Activated CD8-positive, alpha-beta T cell treated with anti-CD3 and anti-CD28 coated beads, Interleukin-2, amount 10 ng/mL, durations not matched to agents 7 days and 5 days (primary cell): ENCODE results near the gene OAS3. TPM values are rescaled to one million over a fixed set of nuclear protein-coding genes. Genes with fewer than 3 reads are reported as not detected.

Experiments used
- ATAC-seq: fragments of 150-1000 bp; cut with Tn5 transposase; one replicate; pipeline ENCODE4 v1.10.0; 2021; ENCODE audit warnings: moderate library complexity
- CTCF ChIA-PET: fragments of 350-600 bp; sonication (Branson Sonifier 250); formaldehyde crosslinking; loops from one replicate; lab custom pipeline; 2021; ENCODE audit warnings: antibody characterized with exemption; lab: Charles Lee
- POLR2A ChIA-PET: fragments of 350-600 bp; sonication (Branson Sonifier 250); formaldehyde crosslinking; loops from one replicate; lab custom pipeline; 2021; ENCODE audit warnings: antibody characterized with exemption; lab: Charles Lee
- DNase-seq: peaks from one replicate; pipeline ENCODE4 v3.0.0-alpha.2; 2020
- H3K27ac Mint-ChIP-seq: one replicate; pipeline ENCODE4 v1.8.0; 2021; ENCODE audit warnings: mild to moderate bottlenecking, mixed read lengths
- H3K27me3 Mint-ChIP-seq: one replicate; pipeline ENCODE4 v1.8.0; 2021; ENCODE audit warnings: low read depth, mixed read lengths
- H3K36me3 Mint-ChIP-seq: one replicate; pipeline ENCODE4 v1.8.0; 2021; ENCODE audit warnings: low read depth, mixed read lengths
- H3K4me1 Mint-ChIP-seq: one replicate; pipeline ENCODE4 v1.8.0; 2021; ENCODE audit warnings: low read depth, mixed read lengths
- H3K4me3 Mint-ChIP-seq: one replicate; pipeline ENCODE4 v1.8.0; 2021; ENCODE audit warnings: mild to moderate bottlenecking, mixed read lengths
- H3K9me3 Mint-ChIP-seq: one replicate; pipeline ENCODE4 v1.8.0; 2022; ENCODE audit warnings: mixed read lengths; ENCODE audit not compliant: insufficient read depth
- total RNA-seq, 2 experiments: library from RNA; stranded (reverse); gene quantifications; one replicate each; pipeline ENCODE4 v1.2.3, GENCODE V29; 2021

OAS3 gene
- total RNA-seq = 100 to 1,000 TPM; 199 to 202 TPM

GRCh38 chr12:112937741-112938719 lies at the start of gene OAS3:
OAS3 (plus strand) TSS chr12:112938474; CDS start chr12:112938531, 57 bp downstream.
- Mint-ChIP-seq H3K4me3 (peak within 1 kb of the TSS; percentile 98), H3K36me3 (peaks cover 43% of the 10 kb centered on the region), H3K27ac (peak within 1 kb of the TSS; percentile 95), H3K27me3 (no peaks in the 10 kb centered on the region), H3K9me3 (no peaks in the 10 kb centered on the region), H3K4me1 (peaks cover 40% of the 10 kb centered on the region)
- peak; percentile 80 for DNase-seq
- ChIA-PET CTCF (interaction anchor here (0.9 to 2.0 kb wide), 7 partner anchors 10 to 43 kb away, joined by 3 to 15 read pairs (median 6); partner anchors contain the start of genes OAS1 and OAS2), POLR2A (interaction anchor here (0.6 to 6.8 kb wide), 8 partner anchors 10 to 55 kb away, joined by 3 to 86 read pairs (median 4); partner anchors contain the start of genes OAS1 and OAS2)
- ATAC-seq = peak; percentile 87

GRCh38 chr12:112891093-112892024 lies 46.9 kb upstream of the OAS3 start:
- Mint-ChIP-seq H3K9me3 (no peaks in the 10 kb centered on the region), H3K36me3 (no peaks in the 10 kb centered on the region), H3K4me1 (no peaks in the 10 kb centered on the region), H3K27me3 (peaks cover 8% of the 10 kb centered on the region), H3K27ac (no peak overlapping the region), H3K4me3 (no peak overlapping the region)
- ATAC-seq (no peak), DNase-seq (no peak)
- CTCF ChIA-PET = interaction anchor here (0.5 to 1.2 kb wide), 2 partner anchors 9 to 11 kb away, joined by 3 to 4 read pairs; no protein-coding TSS in a partner anchor
- POLR2A ChIA-PET = interaction anchor here (1.2 kb wide), 1 partner anchor 15 kb away, joined by 3 read pairs; the partner anchor contains the start of gene OAS1

- Mint-ChIP-seq H3K4me1 (no peaks in the 10 kb centered on the region), H3K4me3 (no peak overlapping the region), H3K27ac (no peak overlapping the region), H3K36me3 (no peaks in the 10 kb centered on the region), H3K27me3 (peaks cover 16% of the 10 kb centered on the region), H3K9me3 (no peaks in the 10 kb centered on the region)
- POLR2A ChIA-PET = no interaction called here
- DNase-seq (no peak), ATAC-seq (no peak)
- CTCF ChIA-PET = no interaction called here
Observed at GRCh38 chr12:112892856-112893255, 45.4 kb upstream of the OAS3 start.

- Mint-ChIP-seq H3K36me3 (no peaks in the 10 kb centered on the region), H3K4me1 (no peaks in the 10 kb centered on the region), H3K9me3 (no peaks in the 10 kb centered on the region), H3K4me3 (no peak overlapping the region), H3K27me3 (peaks cover 23% of the 10 kb centered on the region), H3K27ac (no peak overlapping the region)
- DNase-seq (no peak), ATAC-seq (no peak)
- POLR2A ChIA-PET = no interaction called here
- CTCF ChIA-PET = interaction anchor here (1.6 to 1.7 kb wide), 2 partner anchors 44 to 99 kb away, joined by 3 to 6 read pairs; partner anchors contain the start of gene OAS3
Observed at GRCh38 chr12:112894128-112894527, 44.1 kb upstream of the OAS3 start.

- Mint-ChIP-seq H3K4me1 (peaks cover 23% of the 10 kb centered on the region), H3K4me3 (no peak overlapping the region), H3K27ac (no peak overlapping the region), H3K36me3 (no peaks in the 10 kb centered on the region), H3K9me3 (no peaks in the 10 kb centered on the region), H3K27me3 (peaks cover 17% of the 10 kb centered on the region)
- no peak for ATAC-seq
- ChIA-PET POLR2A (interaction anchor here (1.2 kb wide), 2 partner anchors 8 to 80 kb away, joined by 4 read pairs; partner anchors contain the start of genes OAS1 and OAS2), CTCF (interaction anchor here (1.6 kb wide), 1 partner anchor 9 kb away, joined by 4 read pairs; the partner anchor contains the start of gene OAS1)
- DNase-seq = no peak
Observed at GRCh38 chr12:112898380-112898779, 39.9 kb upstream of the OAS3 start.

GRCh38 chr12:112900298-112901145 lies 37.8 kb upstream of the OAS3 start:
- Mint-ChIP-seq H3K4me1 (peaks cover 37% of the 10 kb centered on the region), H3K36me3 (no peaks in the 10 kb centered on the region), H3K9me3 (no peaks in the 10 kb centered on the region), H3K27me3 (peaks cover 17% of the 10 kb centered on the region), H3K4me3 (no peak overlapping the region), H3K27ac (no peak overlapping the region)
- POLR2A ChIA-PET = interaction anchor here (1.2 to 3.5 kb wide), 2 partner anchors 37 to 78 kb away, joined by 5 to 37 read pairs; partner anchors contain the start of genes OAS2 and OAS3
- CTCF ChIA-PET = interaction anchor here (0.8 to 2.3 kb wide), 22 partner anchors 10 to 274 kb away, joined by 3 to 14 read pairs (median 6); partner anchors contain the start of genes OAS2 and OAS3
- peak; percentile 63 for DNase-seq
- ATAC-seq = peak; percentile 55

- H3K4me3 Mint-ChIP-seq = no peak overlapping the region
- H3K27me3 Mint-ChIP-seq = peaks cover 17% of the 10 kb centered on the region
- ChIA-PET POLR2A (interaction anchor here (1.2 to 3.5 kb wide), 2 partner anchors 37 to 77 kb away, joined by 5 to 37 read pairs; partner anchors contain the start of genes OAS2 and OAS3), CTCF (interaction anchor here (1.0 to 2.3 kb wide), 15 partner anchors 9 to 273 kb away, joined by 3 to 14 read pairs (median 7); partner anchors contain the start of genes OAS2 and OAS3)
- no peak overlapping the region for H3K27ac Mint-ChIP-seq
- H3K4me1 Mint-ChIP-seq = peaks cover 44% of the 10 kb centered on the region
- H3K9me3 Mint-ChIP-seq = no peaks in the 10 kb centered on the region
- H3K36me3 Mint-ChIP-seq = no peaks in the 10 kb centered on the region
- ATAC-seq (no peak), DNase-seq (no peak)
Observed at GRCh38 chr12:112901271-112901670, 37.0 kb upstream of the OAS3 start.

- H3K9me3 Mint-ChIP-seq = no peaks in the 10 kb centered on the region
- H3K27ac Mint-ChIP-seq = peak overlapping the region; percentile 37
- no peaks in the 10 kb centered on the region for H3K27me3 Mint-ChIP-seq
- POLR2A ChIA-PET = interaction anchor here (6.6 to 7.4 kb wide), 2 partner anchors 35 to 74 kb away, joined by 74 to 104 read pairs; partner anchors contain the start of genes OAS2 and OAS3
- no peak for ATAC-seq
- no peak overlapping the region for H3K4me3 Mint-ChIP-seq
- no peak for DNase-seq
- peaks cover 61% of the 10 kb centered on the region for H3K4me1 Mint-ChIP-seq
- CTCF ChIA-PET = interaction anchor here (1.2 kb wide), 1 partner anchor 27 kb away, joined by 3 read pairs; no protein-coding TSS in a partner anchor
- peaks cover 28% of the 10 kb centered on the region for H3K36me3 Mint-ChIP-seq
Observed at GRCh38 chr12:112904571-112904970, 33.7 kb upstream of the OAS3 start.

GRCh38 chr12:112905451-112906089 lies 32.7 kb upstream of the OAS3 start:
- ChIA-PET CTCF (interaction anchor here (1.2 to 3.3 kb wide), 6 partner anchors 26 to 87 kb away, joined by 3 to 20 read pairs (median 10); partner anchors contain the start of genes OAS2 and OAS3), POLR2A (interaction anchor here (1.0 to 7.4 kb wide), 4 partner anchors 14 to 73 kb away, joined by 3 to 104 read pairs (median 41); partner anchors contain the start of genes OAS2 and OAS3)
- Mint-ChIP-seq H3K27me3 (no peaks in the 10 kb centered on the region), H3K4me1 (peaks cover 66% of the 10 kb centered on the region), H3K9me3 (no peaks in the 10 kb centered on the region), H3K27ac (peak overlapping the region; percentile 67), H3K4me3 (no peak overlapping the region), H3K36me3 (peaks cover 38% of the 10 kb centered on the region)
- DNase-seq (no peak), ATAC-seq (no peak)
